Neutrophil (primary cell): ENCODE data around the gene LMNTD2.

Experiments
- H3K27ac ChIP-seq: fragments of 200-600 bp; sonication (generic); 2 replicates; pipeline ENCODE4 v1.5.1; 2016; ENCODE audit warnings: mild to moderate bottlenecking, moderate library complexity
- H3K27me3 ChIP-seq: fragments of 200-600 bp; sonication (generic); 2 replicates; pipeline ENCODE4 v1.6.0; 2016; ENCODE audit warnings: mild to moderate bottlenecking
- H3K36me3 ChIP-seq: fragments of 200-600 bp; sonication (generic); 2 replicates; pipeline ENCODE4 v1.5.1; 2017
- H3K4me1 ChIP-seq, 2 experiments: fragments of 200-600 bp in 1 of 2; sonication (generic) in 1 of 2; 1 replicate in 1 of 2; 2 replicates in 1 of 2; pipeline versions ENCODE4 v1.5.1 to v1.6.1; 2013 to 2016; ENCODE audit warnings: low read depth in 1 of 2, low read length in 1 of 2, mild to moderate bottlenecking in 1 of 2, moderate library complexity in 1 of 2; ENCODE audit not compliant: control insufficient read depth in 1 of 2, insufficient read depth in 1 of 2
- H3K4me3 ChIP-seq, 2 experiments: fragments of 200-600 bp in 1 of 2; sonication (generic) in 1 of 2; 1 replicate in 1 of 2; 2 replicates in 1 of 2; pipeline ENCODE4 v1.5.1; 2013 to 2016; ENCODE audit warnings: low read depth in 1 of 2, low read length in 1 of 2, mild to moderate bottlenecking in 1 of 2, moderate library complexity in 1 of 2
- H3K9me3 ChIP-seq: fragments of 200-600 bp; sonication (generic); 2 replicates; pipeline ENCODE4 v1.5.1; 2016
- CTCF ChIP-seq: fragments of 200-600 bp; sonication (generic); IDR thresholded peaks from 2 replicates; pipeline ENCODE4 v1.5.1; 2016; ENCODE audit warnings: antibody characterized with exemption

The LMNTD2 gene

GRCh38 chr11:584287-584686, 23.7 kb upstream of the LMNTD2 start:
- TF ChIP-seq CTCF: no peak
- Histone ChIP-seq H3K4me1 (no peaks in the 10 kb centered on the region), H3K9me3 (no peaks in the 10 kb centered on the region), H3K27me3 (no peaks in the 10 kb centered on the region), H3K4me3 (no peak overlapping the region), H3K27ac (no peak overlapping the region), H3K36me3 (peaks cover 63% of the 10 kb centered on the region)

DNA sequence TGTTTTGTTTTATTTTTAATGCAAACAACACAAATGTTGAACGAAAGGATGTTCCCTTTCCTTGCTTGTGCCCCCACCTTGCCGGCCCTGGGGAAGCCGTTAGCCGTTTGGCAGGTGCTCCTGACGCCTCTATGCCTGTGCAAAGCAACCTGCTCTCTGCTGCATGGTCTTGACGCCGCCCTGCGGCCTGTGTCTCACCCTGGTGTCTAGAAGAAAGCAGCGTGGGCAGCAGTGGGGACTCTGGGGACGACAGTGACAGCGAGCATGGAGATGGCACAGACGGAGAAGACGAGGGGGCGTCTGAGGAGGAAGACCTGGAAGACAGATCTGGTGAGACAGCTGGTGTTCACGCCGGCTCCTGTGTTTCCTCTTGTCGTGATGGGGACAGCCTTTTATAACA, 21.2 kb upstream of the LMNTD2 start:
- no peak overlapping the region for H3K27ac ChIP-seq
- peaks cover 38% of the 10 kb centered on the region for H3K36me3 ChIP-seq
- peaks cover 16 to 19% of the 10 kb centered on the region in 2 experiments for H3K4me1 ChIP-seq
- no peaks in the 10 kb centered on the region for H3K27me3 ChIP-seq
- H3K4me3 ChIP-seq: no peak overlapping the region
- no peaks in the 10 kb centered on the region for H3K9me3 ChIP-seq
- TF ChIP-seq CTCF: no peak

DNA sequence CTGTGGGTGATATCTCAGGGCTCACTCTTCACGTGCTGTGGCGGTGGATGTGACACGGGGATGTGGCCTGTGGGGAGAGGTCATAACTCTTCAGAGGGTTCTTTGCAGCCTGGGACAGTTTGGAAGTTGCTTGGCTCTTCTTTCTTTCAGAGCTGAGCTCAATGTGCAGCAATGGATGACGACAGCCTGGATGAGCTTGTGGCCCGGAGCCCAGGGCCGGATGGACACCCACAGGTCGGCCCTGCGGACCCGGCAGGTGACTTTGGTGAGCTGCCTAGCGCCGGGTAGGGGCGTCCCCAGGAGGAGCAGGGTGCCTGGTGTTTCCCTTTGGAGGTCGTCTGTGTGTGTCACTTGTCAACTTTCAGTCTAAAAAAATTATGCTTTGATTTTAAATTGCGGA, 20.8 kb upstream of the LMNTD2 start:
- Histone ChIP-seq H3K9me3 (no peaks in the 10 kb centered on the region), H3K4me3 (no peak overlapping the region), H3K27me3 (no peaks in the 10 kb centered on the region), H3K27ac (no peak overlapping the region), H3K36me3 (peaks cover 34% of the 10 kb centered on the region), H3K4me1 (peaks cover 16 to 20% of the 10 kb centered on the region in 2 experiments)
- TF ChIP-seq CTCF: no peak

DNA sequence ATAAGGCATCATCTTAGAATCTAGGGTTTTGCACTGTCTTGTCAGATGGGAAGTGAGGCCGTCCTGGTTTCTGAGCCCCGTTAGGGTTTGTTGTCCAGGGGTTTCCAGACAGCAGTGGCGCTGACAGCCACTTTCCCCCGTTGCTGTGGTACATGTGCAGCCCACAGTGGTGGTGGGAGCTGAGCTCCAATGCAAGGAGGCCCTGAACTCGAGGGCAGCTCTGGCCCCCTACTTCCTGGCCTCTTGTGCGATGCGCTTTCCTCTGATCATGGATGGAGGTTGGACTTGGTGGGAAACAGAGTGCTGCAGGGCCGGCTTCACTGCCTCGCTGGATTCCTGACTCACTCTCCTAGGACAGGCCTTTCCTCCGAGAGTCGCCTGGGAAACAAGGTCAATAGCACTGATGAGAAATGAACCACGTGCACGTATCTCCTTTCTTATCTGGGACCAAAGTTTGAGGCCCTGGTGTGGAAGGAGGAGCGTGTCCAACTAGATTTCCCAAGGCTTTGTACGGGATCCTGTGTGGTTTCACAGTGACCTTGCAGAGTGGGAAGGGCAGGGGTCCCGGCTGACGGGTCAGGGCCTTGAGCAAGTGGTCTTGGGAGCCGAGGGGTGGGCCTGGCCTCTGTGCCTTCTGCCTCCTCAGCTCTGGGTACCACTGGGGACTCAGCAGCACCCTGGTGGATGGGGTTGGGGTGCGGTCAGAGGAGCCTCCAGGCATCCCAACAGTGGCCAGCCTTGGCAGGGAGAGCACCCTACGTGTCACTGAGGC, 19.5 kb upstream of the LMNTD2 start:
- Histone ChIP-seq H3K4me3 (no peak overlapping the region), H3K27ac (no peak overlapping the region)

DNA sequence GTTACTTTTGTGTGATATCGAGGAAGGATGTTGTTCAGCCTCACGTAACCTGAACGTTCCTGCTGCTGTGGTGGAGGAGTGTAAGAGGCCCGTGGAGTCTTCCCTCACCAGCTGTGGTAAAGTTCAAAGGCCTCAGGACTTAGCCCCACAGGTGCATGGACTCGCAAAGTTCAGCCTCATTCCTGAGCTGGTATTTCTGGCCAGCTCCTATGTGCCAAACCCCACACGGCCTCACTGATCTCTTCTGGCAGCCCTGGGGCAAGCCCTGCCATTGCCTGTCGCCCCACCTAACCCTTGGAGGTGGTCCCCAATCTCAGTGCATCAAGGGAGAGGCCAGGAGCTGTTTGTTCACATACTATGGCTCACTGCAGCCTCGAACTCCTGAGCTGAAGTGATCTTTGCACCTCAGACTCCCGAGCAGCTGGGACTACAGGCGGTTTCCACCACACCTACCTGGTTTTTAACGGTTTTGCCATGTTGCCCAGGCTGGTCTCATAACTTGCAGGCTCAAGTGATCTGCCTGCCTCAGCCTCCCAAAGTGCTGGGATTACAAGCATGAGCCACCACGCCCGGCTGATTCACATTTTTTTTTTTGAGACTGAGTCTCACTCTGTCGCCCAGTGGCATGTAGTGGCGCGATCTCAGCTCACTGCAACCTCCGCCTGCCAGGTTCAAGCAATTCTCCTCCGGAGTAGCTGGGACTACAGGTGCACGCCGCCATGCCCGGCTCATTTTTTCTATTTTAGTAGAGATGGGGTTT, 17.9 kb upstream of the LMNTD2 start:
- no peak overlapping the region for H3K27ac ChIP-seq
- H3K4me3 ChIP-seq: no peak overlapping the region
- no peaks in the 10 kb centered on the region for H3K9me3 ChIP-seq
- no peak for TF ChIP-seq CTCF
- H3K27me3 ChIP-seq: peaks cover 22% of the 10 kb centered on the region
- peaks cover 18% of the 10 kb centered on the region for H3K36me3 ChIP-seq
- H3K4me1 ChIP-seq: peaks cover 25 to 31% of the 10 kb centered on the region in 2 experiments

More for the DNA sequence above, 19.5 kb upstream of the LMNTD2 start:
- H3K4me1 ChIP-seq: peaks cover 22 to 26% of the 10 kb centered on the region in 2 experiments
- peaks cover 7% of the 10 kb centered on the region for H3K27me3 ChIP-seq
- peaks cover 28% of the 10 kb centered on the region for H3K36me3 ChIP-seq
- no peaks in the 10 kb centered on the region for H3K9me3 ChIP-seq
- no peak for TF ChIP-seq CTCF
